ENCODE data around the gene RMND1. TPM values are rescaled to one million over a fixed set of nuclear protein-coding genes. Genes with fewer than 3 reads are reported as not detected.

Gene RMND1
- total and polyA plus RNA-seq, 9 of the 15 experiments (the other 6 are each of a cell fraction or from before 2014, with no cell fraction given), result 26.9 to 47.8 (median 36.2) TPM

GRCh38 chr6:151390851-151391470 is 61.0 kb downstream of the RMND1 start (continued):
- TF ChIP-seq NR0B1 (IDR thresholded peaks at IDR 0.05; ENCODE audit: partially characterized antibody) (no peak), BDP1 (IDR thresholded peaks at IDR 0.05; ENCODE audit: insufficient read depth, insufficient read length) (no peak), KDM5B (IDR thresholded peaks at IDR 0.05; ENCODE audit: insufficient replicate concordance, low read depth, low read length) (peak; percentile 77), GABPB1 (CRISPR knock-in tag; IDR thresholded peaks at IDR 0.05) (peak; percentile 81), MIER1 (IDR thresholded peaks at IDR 0.05; ENCODE audit: low read depth) (no peak), CHCHD3 (CRISPR knock-in tag; IDR thresholded peaks at IDR 0.05) (peak; percentile 82; the same call in 1 of the 2 replicates), ZNF253 (CRISPR knock-in tag; conservative IDR thresholded peaks at IDR 0.05) (no peak), EP300 (IDR thresholded peaks at IDR 0.05; ENCODE audit: low read length) (no peak), MTA1 (IDR thresholded peaks at IDR 0.05; ENCODE audit: borderline replicate concordance) (no peak), NRF1 (conservative IDR thresholded peaks at IDR 0.05 in 1 of 2, IDR thresholded peaks at IDR 0.05 in 1 of 2) (no peak), CTCFL (IDR thresholded peaks at IDR 0.05; ENCODE audit: borderline replicate concordance, insufficient read depth, low read depth, low read length, poor library complexity, severe bottlenecking) (peak; percentile 5), TEAD1 (CRISPR knock-in tag; IDR thresholded peaks at IDR 0.05) (peak in 1 of 2 experiments; percentile 19; a peak in 1 of 4 replicates), DEAF1 (CRISPR knock-in tag; IDR thresholded peaks at IDR 0.05) (no peak), RBM25 (IDR thresholded peaks at IDR 0.05; ENCODE audit: low read depth, low read length, severe bottlenecking) (no peak), ZNF707 (CRISPR knock-in tag; conservative IDR thresholded peaks at IDR 0.05) (no peak), CTBP1 (IDR thresholded peaks at IDR 0.05; ENCODE audit: borderline replicate concordance) (peak; percentile 8; the same call in 1 of the 2 replicates), TFE3 (CRISPR knock-in tag; IDR thresholded peaks at IDR 0.05) (no peak), TAF15 (IDR thresholded peaks at IDR 0.05; ENCODE audit: low read depth, low read length) (no peak), CSDE1 (IDR thresholded peaks at IDR 0.05) (no peak)
- TF ChIP-seq, protein P1, sequence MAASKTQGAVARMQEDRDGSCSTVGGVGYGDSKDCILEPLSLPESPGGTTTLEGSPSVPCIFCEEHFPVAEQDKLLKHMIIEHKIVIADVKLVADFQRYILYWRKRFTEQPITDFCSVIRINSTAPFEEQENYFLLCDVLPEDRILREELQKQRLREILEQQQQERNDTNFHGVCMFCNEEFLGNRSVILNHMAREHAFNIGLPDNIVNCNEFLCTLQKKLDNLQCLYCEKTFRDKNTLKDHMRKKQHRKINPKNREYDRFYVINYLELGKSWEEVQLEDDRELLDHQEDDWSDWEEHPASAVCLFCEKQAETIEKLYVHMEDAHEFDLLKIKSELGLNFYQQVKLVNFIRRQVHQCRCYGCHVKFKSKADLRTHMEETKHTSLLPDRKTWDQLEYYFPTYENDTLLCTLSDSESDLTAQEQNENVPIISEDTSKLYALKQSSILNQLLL (CRISPR knock-in tag; IDR thresholded peaks at IDR 0.05; ENCODE audit: borderline replicate concordance), result no peak

All from K562 (cell line).